Subcutaneous adipose tissue (tissue), 4 donors: ENCODE results near the gene MICALL2. TPM values are rescaled to one million over a fixed set of nuclear protein-coding genes. Genes with fewer than 3 reads are reported as not detected.

Experiments
- CTCF ChIP-seq: fragments of 450-650 bp; IDR thresholded peaks from one replicate; pipeline ENCODE4 v1.5.1; 2016; ENCODE audit warnings: low read depth, mild to moderate bottlenecking, control low read depth, antibody characterized with exemption, moderate library complexity
- total RNA-seq, 4 donors: library from RNA; depleted of rRNA; stranded (reverse); fragments of >200 nt; gene quantifications; one replicate each; pipeline ENCODE4 v1.1.0, GENCODE V29; 2016

Gene MICALL2
- total RNA-seq, 4 donors from 2014 or later: 1.5 to 5.3 (median 4.1) TPM

DNA sequence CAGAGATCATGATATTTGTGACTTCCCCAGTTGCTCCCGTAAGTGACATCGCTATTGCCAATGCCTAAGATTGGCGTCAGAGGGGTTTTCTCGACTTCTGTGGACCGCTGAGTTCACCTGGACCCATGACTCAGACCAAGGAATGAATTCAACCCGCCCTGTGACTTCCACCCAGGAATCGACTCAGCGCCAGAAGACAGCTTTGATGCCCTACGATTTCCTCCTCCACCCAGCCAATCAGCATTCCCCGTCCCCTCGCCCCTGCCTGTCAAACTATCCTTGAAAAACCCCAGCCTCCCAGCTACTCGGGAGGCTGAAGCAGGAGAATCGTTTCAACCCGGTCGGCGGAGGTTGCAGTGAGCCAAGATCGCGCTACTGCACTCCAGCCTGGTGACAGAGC is 58.3 kb downstream of the MICALL2 start:
- TF ChIP-seq CTCF: no peak

DNA sequence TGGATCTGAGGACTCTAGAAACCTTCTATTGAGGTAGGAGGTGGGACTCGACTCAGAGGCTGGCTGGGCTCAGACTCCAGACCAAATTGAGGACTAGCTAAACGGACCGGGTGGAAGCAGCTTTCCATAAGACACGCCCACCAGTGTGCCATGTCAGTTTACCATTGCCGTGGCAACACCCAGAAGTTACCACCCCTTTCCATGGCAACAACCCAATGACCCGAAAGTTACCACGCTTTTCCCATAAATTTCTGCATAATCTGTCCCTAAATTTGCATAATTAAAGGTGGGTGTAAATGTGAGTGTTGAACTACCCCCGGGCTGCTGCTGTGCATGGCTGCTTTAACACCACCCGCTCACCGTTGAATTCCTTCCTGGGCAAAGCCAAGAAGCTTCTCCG is 58.9 kb downstream of the MICALL2 start:
- no peak for TF ChIP-seq CTCF

GRCh38 chr7:1397491-1398327 is 61.6 kb downstream of the MICALL2 start:
- TF ChIP-seq CTCF: no peak

GRCh38 chr7:1396195-1396594 is 63.1 kb downstream of the MICALL2 start:
- TF ChIP-seq CTCF: no peak

DNA sequence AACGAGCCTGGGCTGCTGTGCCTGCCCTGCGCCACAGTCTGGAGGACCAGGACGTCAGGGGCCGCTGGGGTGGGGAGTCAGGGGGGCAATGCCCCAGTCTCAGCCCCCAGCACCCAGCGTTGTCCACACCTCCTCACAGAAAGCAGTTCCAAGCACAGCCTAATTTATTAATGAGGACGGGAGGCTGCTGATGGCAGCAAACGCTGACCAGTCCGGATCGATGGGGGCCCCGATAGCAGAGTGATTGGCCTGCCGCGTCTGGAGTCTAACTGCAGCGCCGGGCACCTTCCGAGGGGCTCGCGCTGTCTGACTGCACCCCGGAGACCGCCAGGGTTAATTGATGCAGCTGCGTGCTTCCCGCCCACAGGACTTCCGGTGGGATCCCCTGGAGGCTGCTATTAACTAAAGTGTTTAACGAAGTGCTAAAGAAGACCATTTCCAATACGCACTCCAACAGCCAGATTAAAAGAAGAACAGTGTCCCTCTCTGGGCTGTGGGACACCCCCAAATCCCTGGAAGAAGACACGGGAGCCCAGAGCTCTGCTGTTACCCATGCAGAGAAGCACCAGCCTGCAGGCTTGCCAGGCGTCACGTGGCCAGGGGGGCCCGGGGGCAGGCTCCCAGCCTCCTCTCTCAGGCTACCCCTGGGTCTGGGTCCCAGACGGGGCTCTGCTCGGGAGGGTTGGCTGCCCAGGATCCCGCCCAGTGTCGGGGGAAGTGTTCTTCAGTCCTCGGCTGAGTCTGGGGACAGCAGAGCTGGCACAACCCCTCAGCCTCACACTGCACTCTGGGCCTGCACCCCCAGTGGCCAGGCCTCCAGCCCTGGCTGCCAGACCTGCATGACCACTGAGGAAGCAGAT is 63.8 kb downstream of the MICALL2 start:
- no peak for TF ChIP-seq CTCF

DNA sequence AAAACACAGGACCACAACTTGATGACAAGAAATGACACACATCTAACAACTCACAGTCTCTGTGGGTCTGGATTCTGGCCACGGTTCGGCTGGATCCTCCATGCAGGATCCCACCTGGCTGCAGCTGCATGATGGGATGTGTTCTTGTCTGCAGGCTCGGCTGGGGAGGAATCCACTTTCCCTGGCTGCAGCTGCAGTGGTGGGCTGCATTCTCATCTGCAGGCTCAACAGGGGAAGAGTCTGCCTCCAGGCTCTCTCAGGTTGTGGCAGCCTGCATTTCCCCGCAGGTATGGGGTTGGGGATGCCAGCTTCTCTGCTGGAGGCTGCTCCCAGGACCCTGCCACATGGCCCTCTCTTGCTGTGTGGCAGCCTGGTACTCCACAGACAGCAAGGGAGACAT is 64.9 kb downstream of the MICALL2 start:
- no peak for TF ChIP-seq CTCF

GRCh38 chr7:1393421-1393820 is 65.8 kb downstream of the MICALL2 start:
- no peak for TF ChIP-seq CTCF
